Type B pancreatic cell (in vitro differentiated cells): ENCODE data around the gene GXYLT2. TPM values are rescaled to one million over a fixed set of nuclear protein-coding genes. Genes with fewer than 3 reads are reported as not detected.
A peak's percentile ranks its signal among the peaks of the same experiment; 100 is the strongest.
"Not testable (repeated sequence)": the region's sequence is repeated elsewhere in the genome, so short reads cannot be mapped to it uniquely, and the experiment has no call there.

ENCODE experiments used
- DNase-seq: peaks from one replicate; pipeline ENCODE4 v3.0.0; 2021; ENCODE audit warnings: mixed read lengths; ENCODE audit not compliant: unreplicated experiment; ENCODE audit errors: extremely low spot score
- H3K27ac Mint-ChIP-seq: 2 replicates; pipeline ENCODE4 v1.8.0; 2021; ENCODE audit warnings: mild to moderate bottlenecking, mixed read lengths
- H3K27me3 Mint-ChIP-seq: 2 replicates; pipeline ENCODE4 v1.8.0; 2021; ENCODE audit warnings: mixed read lengths
- H3K36me3 Mint-ChIP-seq: 2 replicates; pipeline ENCODE4 v1.8.0; 2021; ENCODE audit warnings: mixed read lengths
- H3K4me1 Mint-ChIP-seq: one replicate; pipeline ENCODE4 v1.8.0; 2021; ENCODE audit warnings: mixed read lengths; ENCODE audit not compliant: unreplicated experiment
- H3K4me3 Mint-ChIP-seq: 2 replicates; pipeline ENCODE4 v1.8.0; 2021; ENCODE audit warnings: mild to moderate bottlenecking, mixed read lengths
- H3K9me3 Mint-ChIP-seq: 2 replicates; pipeline ENCODE4 v1.8.0; 2021; ENCODE audit warnings: mixed read lengths
- total RNA-seq: library from RNA; stranded (reverse); gene quantifications from 2 replicates; pipeline ENCODE4 v1.2.1, GENCODE V29; 2021; ENCODE audit warnings: low replicate concordance
- TF ChIP-seq, protein P1 (sequence below): fragments of 200-600 bp; sonication (generic); conservative IDR thresholded peaks from 2 replicates; pipeline ENCODE4 v1.5.0; 2021; ENCODE audit warnings: antibody characterized with exemption, mild to moderate bottlenecking

The GXYLT2 gene
- total RNA-seq, 1 donor from 2014 or later: 25.8 TPM

DNA sequence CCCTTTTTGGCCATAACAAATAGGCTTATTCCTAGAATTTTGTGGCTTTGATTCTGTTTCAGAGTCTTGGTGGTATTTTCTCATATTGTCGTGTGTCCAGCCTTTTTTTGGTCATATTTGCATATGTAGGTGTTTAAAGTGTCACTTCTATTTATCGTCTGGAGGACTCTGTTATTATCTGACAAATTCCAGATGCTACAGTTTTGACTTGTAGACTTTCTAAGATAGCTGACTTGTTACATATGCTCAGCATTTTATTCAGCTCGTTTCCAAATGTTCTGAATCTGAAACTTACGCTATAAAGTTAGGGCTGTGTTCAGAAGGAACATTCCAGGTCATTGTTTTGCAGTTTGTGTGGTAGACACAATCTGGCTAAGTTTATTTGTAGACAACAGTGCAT lies 110.6 kb downstream of the GXYLT2 start:
- Mint-ChIP-seq H3K4me3 (peak overlapping the region; percentile 95), H3K27ac (peak overlapping the region; percentile 81), H3K9me3 (no peaks in the 10 kb centered on the region), H3K36me3 (peaks cover 33% of the 10 kb centered on the region), H3K27me3 (no peaks in the 10 kb centered on the region), H3K4me1 (peaks cover 33% of the 10 kb centered on the region)
- DNase-seq: no peak
- TF ChIP-seq, protein P1, sequence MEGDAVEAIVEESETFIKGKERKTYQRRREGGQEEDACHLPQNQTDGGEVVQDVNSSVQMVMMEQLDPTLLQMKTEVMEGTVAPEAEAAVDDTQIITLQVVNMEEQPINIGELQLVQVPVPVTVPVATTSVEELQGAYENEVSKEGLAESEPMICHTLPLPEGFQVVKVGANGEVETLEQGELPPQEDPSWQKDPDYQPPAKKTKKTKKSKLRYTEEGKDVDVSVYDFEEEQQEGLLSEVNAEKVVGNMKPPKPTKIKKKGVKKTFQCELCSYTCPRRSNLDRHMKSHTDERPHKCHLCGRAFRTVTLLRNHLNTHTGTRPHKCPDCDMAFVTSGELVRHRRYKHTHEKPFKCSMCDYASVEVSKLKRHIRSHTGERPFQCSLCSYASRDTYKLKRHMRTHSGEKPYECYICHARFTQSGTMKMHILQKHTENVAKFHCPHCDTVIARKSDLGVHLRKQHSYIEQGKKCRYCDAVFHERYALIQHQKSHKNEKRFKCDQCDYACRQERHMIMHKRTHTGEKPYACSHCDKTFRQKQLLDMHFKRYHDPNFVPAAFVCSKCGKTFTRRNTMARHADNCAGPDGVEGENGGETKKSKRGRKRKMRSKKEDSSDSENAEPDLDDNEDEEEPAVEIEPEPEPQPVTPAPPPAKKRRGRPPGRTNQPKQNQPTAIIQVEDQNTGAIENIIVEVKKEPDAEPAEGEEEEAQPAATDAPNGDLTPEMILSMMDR: no peak

DNA sequence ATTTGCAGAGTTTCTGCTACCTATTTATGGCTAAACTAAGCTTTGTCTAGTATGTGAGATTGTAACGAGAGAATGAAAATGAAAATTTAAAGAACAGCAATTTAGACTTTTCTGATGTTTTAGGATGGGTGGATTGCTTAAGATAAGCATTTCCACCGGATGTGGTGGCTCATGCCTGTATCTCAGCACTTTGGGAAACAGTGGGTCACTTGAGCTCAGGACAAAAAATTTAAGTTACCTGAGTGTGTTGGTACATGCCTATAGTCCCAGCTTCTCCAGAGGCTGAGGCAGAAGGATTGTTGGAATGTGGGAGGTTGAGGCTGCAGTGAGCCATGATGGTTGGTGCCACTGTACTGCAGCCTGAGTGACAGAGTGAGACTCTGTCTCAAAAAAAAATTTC lies 112.1 kb downstream of the GXYLT2 start:
- H3K4me3 Mint-ChIP-seq: peak overlapping the region; percentile 21
- peaks cover 38% of the 10 kb centered on the region for H3K4me1 Mint-ChIP-seq
- TF ChIP-seq, protein P1: no peak
- H3K9me3 Mint-ChIP-seq: no peaks in the 10 kb centered on the region
- no peaks in the 10 kb centered on the region for H3K27me3 Mint-ChIP-seq
- H3K36me3 Mint-ChIP-seq: peaks cover 41% of the 10 kb centered on the region
- H3K27ac Mint-ChIP-seq: no peak overlapping the region
- no peak for DNase-seq

DNA sequence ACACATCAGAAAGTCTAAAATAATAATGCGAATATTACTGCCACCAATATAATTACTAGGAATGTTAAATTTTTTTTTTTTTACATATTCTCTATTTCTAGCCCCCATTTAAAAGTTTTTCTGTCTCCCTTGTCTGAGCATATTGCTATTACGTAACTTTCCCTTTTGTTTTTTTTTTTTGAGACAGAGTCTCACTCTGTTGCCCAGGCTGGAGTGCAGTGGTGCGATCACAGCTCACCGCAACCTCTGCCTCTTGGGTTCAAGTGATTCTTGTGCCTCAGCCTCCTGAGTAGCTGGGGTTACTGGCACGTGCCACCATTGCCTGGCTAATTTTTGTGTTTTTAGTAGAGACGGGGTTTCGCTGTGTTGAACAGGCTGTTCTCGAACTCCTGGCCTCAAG lies 115.2 kb downstream of the GXYLT2 start:
- not testable (repeated sequence) for H3K9me3 Mint-ChIP-seq, H3K27ac Mint-ChIP-seq, H3K27me3 Mint-ChIP-seq, DNase-seq, H3K4me3 Mint-ChIP-seq
- Mint-ChIP-seq H3K4me1 (peaks cover 37% of the 10 kb centered on the region), H3K36me3 (peaks cover 58% of the 10 kb centered on the region)

DNA sequence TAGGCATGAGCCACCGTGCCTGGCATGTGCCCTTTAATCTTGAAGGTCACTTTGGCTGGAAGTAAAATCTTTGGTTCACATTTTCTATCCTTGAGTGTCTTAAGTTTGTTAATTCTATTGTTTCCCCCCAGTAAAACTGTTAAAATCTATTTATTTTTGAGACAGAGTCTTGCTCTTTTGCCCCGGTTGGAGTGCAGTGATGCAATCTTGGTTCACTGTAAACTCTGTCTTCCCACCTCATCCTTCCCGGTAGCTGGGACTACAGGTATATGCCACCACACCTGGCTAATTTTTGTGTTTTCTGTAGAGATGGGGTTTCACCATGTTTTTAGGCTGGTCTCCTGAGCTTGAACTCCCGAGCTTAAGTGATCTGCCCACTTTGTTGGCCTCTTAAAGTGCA lies 116.5 kb downstream of the GXYLT2 start:
- no peaks in the 10 kb centered on the region for H3K9me3 Mint-ChIP-seq
- H3K4me1 Mint-ChIP-seq: peaks cover 39% of the 10 kb centered on the region
- H3K36me3 Mint-ChIP-seq: peaks cover 62% of the 10 kb centered on the region
- no peaks in the 10 kb centered on the region for H3K27me3 Mint-ChIP-seq
- TF ChIP-seq, protein P1: no peak
- no peak overlapping the region for H3K27ac Mint-ChIP-seq
- no peak for DNase-seq
- no peak overlapping the region for H3K4me3 Mint-ChIP-seq

DNA sequence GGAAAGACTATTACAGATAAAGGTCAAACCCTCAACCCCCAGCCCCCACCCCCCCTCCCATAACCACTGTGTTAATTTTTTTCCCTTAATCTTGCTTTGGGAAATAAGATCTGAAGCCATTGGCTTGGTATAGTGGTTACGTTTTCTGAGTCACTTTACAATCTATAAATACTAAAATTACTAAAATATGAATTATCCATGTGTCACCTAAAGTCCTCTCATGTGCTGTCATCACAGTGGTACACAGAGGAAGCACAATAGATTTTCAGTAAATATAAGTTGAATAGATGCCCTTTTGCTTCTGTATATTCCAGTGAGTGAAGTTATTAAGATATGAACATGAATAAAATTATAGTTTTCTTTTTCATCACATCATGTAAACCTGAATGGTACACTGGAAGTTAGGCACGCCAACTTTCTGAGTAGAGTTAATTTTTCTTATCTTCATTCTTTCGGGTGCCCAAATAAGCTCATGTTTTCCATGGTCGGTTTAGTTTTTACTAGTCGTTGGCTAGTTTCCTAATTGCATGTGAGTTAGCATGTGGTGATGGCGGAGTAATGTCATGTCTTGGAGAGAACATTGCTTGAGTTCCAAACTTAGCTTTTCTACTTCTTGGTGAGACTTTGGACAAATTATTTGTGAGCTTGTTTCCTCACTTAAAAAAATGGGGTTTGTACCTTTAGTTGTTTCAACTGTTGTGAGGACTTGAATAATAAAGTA lies 120.3 kb downstream of the GXYLT2 start:
- H3K27ac Mint-ChIP-seq: no peak overlapping the region

DNA sequence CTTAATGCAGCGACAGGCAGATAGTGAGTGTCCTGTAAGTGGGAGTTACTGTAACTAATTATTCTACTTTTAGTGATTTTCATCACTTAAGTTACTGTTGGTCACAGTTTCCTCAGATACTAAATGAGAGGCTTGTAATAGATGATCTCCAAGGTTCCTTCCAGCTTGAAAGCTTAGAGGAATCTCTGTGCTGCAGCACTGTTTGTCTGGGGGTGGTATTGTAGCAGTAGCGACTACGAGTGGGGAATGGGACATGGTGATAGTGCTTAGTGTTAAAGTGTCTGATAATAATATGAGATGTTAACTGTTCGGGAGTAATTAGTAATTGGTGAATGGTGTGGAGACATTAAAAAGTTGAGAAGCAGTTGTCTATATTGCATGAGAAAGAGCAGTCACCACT lies 121.2 kb downstream of the GXYLT2 start:
- no peak for DNase-seq
- Mint-ChIP-seq H3K4me3 (no peak overlapping the region), H3K27ac (peak overlapping the region; percentile 1), H3K9me3 (no peaks in the 10 kb centered on the region), H3K36me3 (peaks cover 59% of the 10 kb centered on the region), H3K27me3 (no peaks in the 10 kb centered on the region), H3K4me1 (peaks cover 38% of the 10 kb centered on the region)
- TF ChIP-seq, protein P1: no peak

More for the DNA sequence above, 120.3 kb downstream of the GXYLT2 start:
- no peak for DNase-seq
- peaks cover 39% of the 10 kb centered on the region for H3K4me1 Mint-ChIP-seq
- H3K36me3 Mint-ChIP-seq: peaks cover 62% of the 10 kb centered on the region
- no peaks in the 10 kb centered on the region for H3K9me3 Mint-ChIP-seq
- H3K4me3 Mint-ChIP-seq: no peak overlapping the region
- no peaks in the 10 kb centered on the region for H3K27me3 Mint-ChIP-seq
- TF ChIP-seq, protein P1: no peak
